ENCODE results near the gene PLCL1. TPM values are rescaled to one million over a fixed set of nuclear protein-coding genes. Genes with fewer than 3 reads are reported as not detected.

Gene PLCL1
- total and polyA plus RNA-seq, 3 experiments from 2014 or later = 0.70 to 2.0 (median 0.71) TPM

DNA sequence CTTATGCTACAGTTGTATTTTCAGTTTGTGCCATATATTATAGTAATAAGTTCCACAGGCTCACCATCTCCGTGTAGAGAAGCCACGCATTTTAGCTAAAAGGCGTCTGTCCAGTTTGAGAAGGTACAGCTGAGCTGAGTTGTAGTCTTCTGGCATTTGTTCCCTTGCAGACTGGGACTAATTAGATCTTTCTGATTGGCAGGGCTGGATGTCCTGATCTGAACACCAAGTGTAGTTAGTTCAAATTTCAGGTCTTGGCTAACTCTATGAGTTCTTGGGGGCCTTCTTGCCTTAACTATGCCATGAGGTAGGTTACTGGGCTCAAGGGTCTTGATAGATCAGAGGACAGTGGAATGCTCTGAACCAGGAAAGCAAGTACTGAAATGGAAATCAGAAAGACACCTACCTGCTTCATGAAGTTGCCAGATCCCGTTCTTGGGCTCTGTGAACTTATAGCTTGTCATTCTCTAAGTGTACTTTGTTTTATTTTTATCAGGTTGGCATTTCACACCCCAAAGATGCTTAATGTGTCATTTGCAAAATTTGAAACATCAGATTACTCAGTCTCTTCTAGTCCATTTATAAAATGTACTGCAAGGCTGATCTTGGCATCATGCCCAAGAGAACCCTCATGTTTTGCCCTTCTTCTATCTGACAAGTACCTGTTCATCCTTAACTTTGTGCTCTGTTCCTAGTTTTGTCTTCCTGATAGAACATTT is 93.7 kb downstream of the PLCL1 start:
- H3K4me1 Mint-ChIP-seq = peaks cover 2 to 12% (median 4%) of the 10 kb centered on the region in 3 donors
- no peak overlapping the region for H3K4me3 ChIP-seq (ENCODE audit: low read length)
- H3K4me1 ChIP-seq (ENCODE audit: insufficient read depth, low read length) = peaks cover 16% of the 10 kb centered on the region
- H3K36me3 ChIP-seq (ENCODE audit: insufficient read depth, low read length) = no peaks in the 10 kb centered on the region
- H3K27ac Mint-ChIP-seq = no peak overlapping the region
- H3K4me3 Mint-ChIP-seq = no peak overlapping the region
- H3K27me3 ChIP-seq (ENCODE audit: insufficient read depth, low read length, poor library complexity, severe bottlenecking) = no peaks in the 10 kb centered on the region
- H3K27me3 Mint-ChIP-seq = no peaks in the 10 kb centered on the region
- no peaks in the 10 kb centered on the region for H3K9me3 ChIP-seq (ENCODE audit: low read length)
- no peaks in the 10 kb centered on the region for H3K36me3 Mint-ChIP-seq
- no peaks in the 10 kb centered on the region for H3K9me3 Mint-ChIP-seq
- ChIA-PET POLR2A (no interaction called here), CTCF (no interaction called here)
- DNase-seq = no peak
- H3K27ac ChIP-seq (ENCODE audit: low read depth, low read length) = no peak overlapping the region

DNA sequence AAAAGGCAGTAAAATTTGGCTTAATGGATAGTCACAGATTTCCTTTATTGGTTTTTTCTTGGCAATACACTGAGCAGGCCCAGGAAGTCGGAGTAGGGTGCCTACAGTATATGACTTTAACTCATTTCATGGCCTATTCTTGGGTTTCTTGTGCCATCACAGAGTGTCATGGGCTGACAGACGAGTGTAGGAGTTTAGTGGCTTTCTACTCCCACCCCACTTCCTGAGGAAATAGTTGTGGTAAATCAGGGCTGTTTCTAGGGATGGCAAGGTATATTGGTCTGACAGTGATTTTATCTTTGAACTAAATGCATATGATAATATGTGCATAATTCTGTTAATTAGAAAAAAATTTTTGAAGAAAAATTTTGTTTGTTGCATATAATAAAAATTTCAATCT is 100.1 kb downstream of the PLCL1 start:
- peak in 1 of 5 donors; percentile 26 for DNase-seq
- Histone ChIP-seq H3K4me1 (ENCODE audit: insufficient read depth, low read length) (peaks cover 8% of the 10 kb centered on the region), H3K9me3 (ENCODE audit: low read length) (no peaks in the 10 kb centered on the region), H3K4me3 (ENCODE audit: low read length) (no peak overlapping the region), H3K27me3 (ENCODE audit: insufficient read depth, low read length, poor library complexity, severe bottlenecking) (no peaks in the 10 kb centered on the region), H3K36me3 (ENCODE audit: insufficient read depth, low read length) (no peaks in the 10 kb centered on the region), H3K27ac (ENCODE audit: low read depth, low read length) (no peak overlapping the region)
- POLR2A ChIA-PET = no interaction called here
- H3K27me3 Mint-ChIP-seq = peaks cover 4 to 8% of the 10 kb centered on the region in 2 donors
- peaks cover 9 to 14% (median 10%) of the 10 kb centered on the region in 3 donors for H3K4me1 Mint-ChIP-seq
- H3K9me3 Mint-ChIP-seq = no peaks in the 10 kb centered on the region
- peak overlapping the region in 2 of 8 donors; percentile 40 to 64 for H3K27ac Mint-ChIP-seq
- CTCF ChIA-PET = no interaction called here
- no peak overlapping the region for H3K4me3 Mint-ChIP-seq
- no peaks in the 10 kb centered on the region for H3K36me3 Mint-ChIP-seq

DNA sequence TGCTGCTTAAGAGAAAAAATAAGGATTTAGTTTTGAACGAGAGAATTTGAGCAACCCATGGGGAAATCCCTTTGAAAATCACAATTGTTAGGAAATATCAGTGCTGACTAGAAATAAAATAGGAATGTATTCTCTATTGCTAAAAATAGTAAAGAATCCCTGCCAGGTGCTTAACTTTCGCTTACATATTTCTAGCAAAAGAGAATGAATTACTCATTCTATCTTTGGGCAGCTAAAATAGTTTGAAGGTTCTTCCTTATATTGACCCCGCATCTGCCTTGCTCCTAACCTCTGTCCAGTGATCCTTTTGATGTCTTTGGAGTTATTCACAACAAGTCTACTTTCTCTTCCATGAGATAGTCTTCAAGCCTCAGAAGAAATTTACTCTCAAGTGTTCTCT is 103.8 kb downstream of the PLCL1 start:
- Histone ChIP-seq H3K27me3 (ENCODE audit: insufficient read depth, low read length, poor library complexity, severe bottlenecking) (no peaks in the 10 kb centered on the region), H3K27ac (ENCODE audit: low read depth, low read length) (no peak overlapping the region), H3K4me1 (ENCODE audit: insufficient read depth, low read length) (peaks cover 8% of the 10 kb centered on the region), H3K9me3 (ENCODE audit: low read length) (no peaks in the 10 kb centered on the region), H3K36me3 (ENCODE audit: insufficient read depth, low read length) (no peaks in the 10 kb centered on the region), H3K4me3 (ENCODE audit: low read length) (no peak overlapping the region)
- Mint-ChIP-seq H3K4me1 (peaks cover 9 to 14% (median 10%) of the 10 kb centered on the region in 3 donors), H3K27me3 (peaks cover 4 to 23% of the 10 kb centered on the region in 2 donors), H3K9me3 (no peaks in the 10 kb centered on the region), H3K27ac (no peak overlapping the region), H3K4me3 (no peak overlapping the region), H3K36me3 (no peaks in the 10 kb centered on the region)
- POLR2A ChIA-PET = no interaction called here
- no peak for DNase-seq
- CTCF ChIA-PET = no interaction called here

DNA sequence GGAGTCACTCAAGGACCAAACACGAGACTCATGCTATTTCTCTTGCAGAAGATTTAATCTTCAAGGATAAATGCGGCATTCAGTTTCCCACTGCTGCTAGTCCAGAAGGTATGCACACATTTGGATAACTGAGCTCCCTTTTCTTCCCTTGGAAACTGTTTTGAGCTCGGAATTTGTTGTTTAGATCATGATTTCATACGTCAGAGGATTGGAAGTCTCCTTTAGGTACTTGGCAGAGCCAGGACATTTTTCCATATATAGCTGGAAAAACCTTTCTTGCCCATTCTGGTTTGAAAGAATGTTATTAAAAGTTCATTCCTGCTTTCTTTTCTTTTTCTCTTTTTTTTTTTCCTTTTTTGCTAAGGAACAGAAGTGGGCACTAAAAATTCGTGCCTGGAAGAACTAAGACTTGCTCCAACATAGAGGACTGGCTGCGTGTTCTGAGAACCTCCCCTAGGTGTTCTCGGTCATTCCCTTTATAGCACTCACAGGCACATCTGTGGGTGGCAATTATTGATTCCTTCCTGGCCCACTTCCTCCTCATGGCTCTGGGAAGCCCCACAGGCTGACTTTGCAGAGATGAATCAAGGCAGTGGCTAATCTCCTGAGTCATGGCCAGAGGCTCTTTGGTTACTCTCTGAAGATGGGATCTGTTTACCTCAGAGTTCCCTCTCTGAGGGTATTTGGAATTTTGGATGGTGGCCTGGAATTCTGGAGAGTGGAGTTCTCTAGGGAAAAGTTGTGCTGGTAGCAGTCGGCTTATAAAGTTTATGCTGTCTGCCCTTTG is 104.8 kb downstream of the PLCL1 start:
- H3K4me3 Mint-ChIP-seq = no peak overlapping the region
- Histone ChIP-seq H3K27me3 (ENCODE audit: insufficient read depth, low read length, poor library complexity, severe bottlenecking) (no peaks in the 10 kb centered on the region), H3K36me3 (ENCODE audit: insufficient read depth, low read length) (no peaks in the 10 kb centered on the region), H3K9me3 (ENCODE audit: low read length) (no peaks in the 10 kb centered on the region), H3K27ac (ENCODE audit: low read depth, low read length) (no peak overlapping the region), H3K4me1 (ENCODE audit: insufficient read depth, low read length) (peaks cover 4% of the 10 kb centered on the region), H3K4me3 (ENCODE audit: low read length) (no peak overlapping the region)
- H3K4me1 Mint-ChIP-seq = peaks cover 7 to 12% (median 8%) of the 10 kb centered on the region in 3 donors
- ChIA-PET POLR2A (no interaction called here), CTCF (no interaction called here)
- no peak overlapping the region for H3K27ac Mint-ChIP-seq
- no peaks in the 10 kb centered on the region for H3K9me3 Mint-ChIP-seq
- no peak for DNase-seq
- peaks cover 4 to 23% of the 10 kb centered on the region in 2 donors for H3K27me3 Mint-ChIP-seq
- no peaks in the 10 kb centered on the region for H3K36me3 Mint-ChIP-seq

DNA sequence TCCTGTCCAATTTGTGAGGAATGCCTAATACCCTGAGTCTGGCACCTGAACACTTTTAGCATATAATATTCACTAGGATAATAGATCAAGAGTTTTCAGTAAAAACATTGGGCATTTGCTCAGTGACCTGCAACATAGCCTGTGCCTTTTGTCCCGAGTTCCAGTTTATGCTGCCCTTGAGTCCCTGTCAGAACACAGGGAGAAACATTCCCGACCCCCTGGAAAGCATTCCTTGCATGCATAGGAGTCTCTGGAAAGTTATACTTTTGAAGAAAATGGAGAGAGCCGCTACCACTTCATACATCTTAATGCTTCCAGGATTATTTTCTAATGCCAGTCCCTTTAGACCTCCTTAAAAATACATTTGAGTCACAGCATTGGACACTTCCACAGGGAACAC is 107.3 kb downstream of the PLCL1 start:
- DNase-seq = no peak
- H3K27ac ChIP-seq (ENCODE audit: low read depth, low read length) = no peak overlapping the region
- Mint-ChIP-seq H3K27ac (no peak overlapping the region), H3K9me3 (no peaks in the 10 kb centered on the region), H3K27me3 (peaks cover 6 to 27% of the 10 kb centered on the region in 2 donors), H3K36me3 (no peaks in the 10 kb centered on the region), H3K4me3 (no peak overlapping the region), H3K4me1 (peaks cover 0 to 2% (median 0%) of the 10 kb centered on the region in 3 donors)
- no peak overlapping the region for H3K4me3 ChIP-seq (ENCODE audit: low read length)
- CTCF ChIA-PET = no interaction called here
- no peaks in the 10 kb centered on the region for H3K27me3 ChIP-seq (ENCODE audit: insufficient read depth, low read length, poor library complexity, severe bottlenecking)
- POLR2A ChIA-PET = no interaction called here
- no peaks in the 10 kb centered on the region for H3K4me1 ChIP-seq (ENCODE audit: insufficient read depth, low read length)
- H3K36me3 ChIP-seq (ENCODE audit: insufficient read depth, low read length) = no peaks in the 10 kb centered on the region
- H3K9me3 ChIP-seq (ENCODE audit: low read length) = no peaks in the 10 kb centered on the region

DNA sequence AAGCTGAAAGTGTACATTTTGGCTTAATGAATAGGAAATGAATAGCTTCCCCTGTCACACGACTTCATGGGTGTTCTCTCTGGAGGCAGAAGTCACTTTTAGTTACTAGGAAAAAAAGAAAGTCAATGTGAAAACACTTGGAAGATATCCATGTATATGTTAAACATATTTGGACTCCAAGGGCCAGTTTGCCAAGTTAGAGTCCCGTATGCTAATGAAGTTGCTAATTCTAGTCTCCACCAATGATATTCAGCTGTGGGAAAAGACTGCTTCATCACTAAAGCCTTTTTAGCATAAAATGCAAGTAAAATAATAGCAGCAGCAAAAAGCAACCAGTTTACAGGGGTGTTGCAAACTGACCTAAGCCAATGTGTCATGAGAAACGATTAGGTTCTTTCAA is 108.7 kb downstream of the PLCL1 start:
- Mint-ChIP-seq H3K4me1 (no peaks in the 10 kb centered on the region), H3K4me3 (no peak overlapping the region), H3K27ac (no peak overlapping the region), H3K27me3 (peaks cover 6 to 24% of the 10 kb centered on the region in 2 donors), H3K9me3 (no peaks in the 10 kb centered on the region), H3K36me3 (no peaks in the 10 kb centered on the region)
- Histone ChIP-seq H3K36me3 (ENCODE audit: insufficient read depth, low read length) (no peaks in the 10 kb centered on the region), H3K27me3 (ENCODE audit: insufficient read depth, low read length, poor library complexity, severe bottlenecking) (no peaks in the 10 kb centered on the region), H3K4me1 (ENCODE audit: insufficient read depth, low read length) (no peaks in the 10 kb centered on the region), H3K27ac (ENCODE audit: low read depth, low read length) (no peak overlapping the region), H3K4me3 (ENCODE audit: low read length) (no peak overlapping the region), H3K9me3 (ENCODE audit: low read length) (no peaks in the 10 kb centered on the region)
- ChIA-PET POLR2A (no interaction called here), CTCF (no interaction called here)
- no peak for DNase-seq

DNA sequence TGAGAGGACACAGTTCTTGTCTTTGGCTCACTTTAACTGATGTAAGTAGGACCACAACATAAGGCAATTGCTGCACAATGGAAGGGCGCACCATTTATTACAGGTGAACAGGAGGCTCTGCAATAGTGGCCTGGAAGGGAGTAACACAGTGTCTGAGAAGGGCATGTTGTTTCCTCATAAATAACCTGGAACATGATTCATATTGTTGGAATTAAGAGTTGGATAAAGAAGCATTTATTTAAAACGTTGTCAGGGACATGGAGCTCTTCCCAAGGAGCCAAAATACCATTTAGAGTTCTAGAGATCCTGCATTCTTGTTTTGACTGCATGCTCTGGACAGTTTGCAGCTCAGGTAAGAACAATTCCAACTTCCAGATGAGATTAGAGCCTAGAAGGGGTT is 110.4 kb downstream of the PLCL1 start:
- no peak overlapping the region for H3K4me3 Mint-ChIP-seq
- H3K36me3 Mint-ChIP-seq = no peaks in the 10 kb centered on the region
- H3K27me3 Mint-ChIP-seq = peaks cover 4 to 17% of the 10 kb centered on the region in 2 donors
- no peaks in the 10 kb centered on the region for H3K4me1 Mint-ChIP-seq
- Histone ChIP-seq H3K4me1 (ENCODE audit: insufficient read depth, low read length) (no peaks in the 10 kb centered on the region), H3K36me3 (ENCODE audit: insufficient read depth, low read length) (no peaks in the 10 kb centered on the region), H3K27ac (ENCODE audit: low read depth, low read length) (no peak overlapping the region), H3K27me3 (ENCODE audit: insufficient read depth, low read length, poor library complexity, severe bottlenecking) (no peaks in the 10 kb centered on the region), H3K4me3 (ENCODE audit: low read length) (no peak overlapping the region), H3K9me3 (ENCODE audit: low read length) (no peaks in the 10 kb centered on the region)
- H3K9me3 Mint-ChIP-seq = no peaks in the 10 kb centered on the region
- ChIA-PET CTCF (no interaction called here), POLR2A (no interaction called here)
- no peak overlapping the region for H3K27ac Mint-ChIP-seq
- DNase-seq = no peak

DNA sequence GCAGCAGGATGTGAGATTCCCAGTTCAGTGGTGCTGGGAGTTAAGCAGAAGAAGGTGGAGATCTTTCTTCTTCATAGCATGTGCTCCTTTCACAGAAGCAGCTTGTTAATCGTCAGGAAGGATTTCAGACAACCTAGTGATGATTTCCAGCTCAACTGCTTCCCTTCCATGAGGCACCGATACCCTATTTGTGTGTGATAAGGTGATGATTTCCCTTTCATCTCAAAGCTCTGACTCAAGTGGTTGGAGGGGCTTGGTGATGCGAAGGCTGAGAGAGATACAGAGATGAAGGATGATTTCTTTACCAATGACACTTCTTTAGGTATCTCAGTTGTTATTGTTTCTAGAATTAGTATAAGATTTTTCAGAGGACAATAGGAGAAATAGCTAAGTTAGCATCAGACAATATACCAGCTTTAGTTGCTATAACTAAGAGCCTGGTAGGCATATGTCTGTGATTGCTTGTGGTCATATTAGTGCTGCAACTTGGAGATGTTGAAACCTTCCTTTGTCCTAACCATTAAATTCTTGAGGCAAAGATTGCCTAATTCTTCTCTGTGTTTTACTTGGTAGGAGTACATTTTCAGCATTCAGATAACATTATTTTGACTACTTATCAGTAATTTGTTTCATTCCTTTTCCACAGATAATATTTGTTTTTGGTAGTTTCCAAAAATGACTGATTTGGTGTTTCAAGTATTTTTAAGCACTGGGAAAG is 111.3 kb downstream of the PLCL1 start:
- Histone ChIP-seq H3K27me3 (ENCODE audit: insufficient read depth, low read length, poor library complexity, severe bottlenecking) (no peaks in the 10 kb centered on the region), H3K4me3 (ENCODE audit: low read length) (no peak overlapping the region), H3K36me3 (ENCODE audit: insufficient read depth, low read length) (no peaks in the 10 kb centered on the region), H3K27ac (ENCODE audit: low read depth, low read length) (no peak overlapping the region), H3K4me1 (ENCODE audit: insufficient read depth, low read length) (no peaks in the 10 kb centered on the region), H3K9me3 (ENCODE audit: low read length) (no peaks in the 10 kb centered on the region)
- CTCF ChIA-PET = no interaction called here
- H3K4me1 Mint-ChIP-seq = no peaks in the 10 kb centered on the region
- POLR2A ChIA-PET = no interaction called here
- no peaks in the 10 kb centered on the region for H3K36me3 Mint-ChIP-seq
- H3K27me3 Mint-ChIP-seq = peaks cover 4 to 8% of the 10 kb centered on the region in 2 donors
- no peak for DNase-seq
- no peak overlapping the region for H3K4me3 Mint-ChIP-seq
- no peaks in the 10 kb centered on the region for H3K9me3 Mint-ChIP-seq
- peak overlapping the region in 1 of 8 donors; percentile 14 for H3K27ac Mint-ChIP-seq

Data from CD8-positive, alpha-beta memory T cell (primary cell).